GM12878 (cell line): ENCODE results near the gene VPS25. TPM values are rescaled to one million over a fixed set of nuclear protein-coding genes. Genes with fewer than 3 reads are reported as not detected.

ENCODE experiments used
- CREM ChIP-seq: IDR thresholded peaks from 2 replicates; pipeline ENCODE4 v1.6.1; 2014; ENCODE audit warnings: antibody characterized with exemption, low read depth
- DPF2 ChIP-seq: fragments of 450-650 bp; IDR thresholded peaks from 2 replicates; pipeline ENCODE4 v1.6.1; 2017; ENCODE audit warnings: mild to moderate bottlenecking
- FOXM1 ChIP-seq: IDR thresholded peaks from 2 replicates; pipeline ENCODE4 v1.6.1; 2012; ENCODE audit warnings: low read depth, mild to moderate bottlenecking, inconsistent platforms, low read length, moderate library complexity
- PAX8 ChIP-seq: fragments of 450-650 bp; IDR thresholded peaks from 2 replicates; pipeline ENCODE4 v1.6.1; 2017; ENCODE audit warnings: mild to moderate bottlenecking, moderate library complexity
- STAT3 ChIP-seq: IDR thresholded peaks from 2 replicates; pipeline ENCODE4 v1.6.1; 2011; ENCODE audit warnings: low read depth, low read length, improper control_type of control experiment
- polyA plus RNA-seq, 11 experiments: library from polyadenylated mRNA; depleted of rRNA in 4 of 11; unstranded in 6 of 11; stranded (reverse) in 5 of 11; fragments of >200 nt; fragmentation: Nextera tagmentation in 4 of 11; fragmentation: Illumina TruSeq in 1 of 11; extraction: Ambion mirVana in 4 of 11; extraction: Trizol in 1 of 11; gene quantifications; 1 replicate in 1 of 11; 2 replicates in 10 of 11; pipeline versions ENCODE4 v1.2.1 to v1.2.3, GENCODE V29; 2011 to 2016; ENCODE audit warnings: inconsistent platforms in 2 of 11, missing spikeins in 2 of 11, low read depth in 1 of 11
- total RNA-seq, 4 experiments: library from RNA; depleted of rRNA in 3 of 4; stranded (reverse); fragments of >200 nt in 3 of 4; fragmentation: Illumina TruSeq in 1 of 4; extraction: Trizol in 1 of 4; gene quantifications; 2 replicates each; pipeline versions ENCODE4 v1.2.1 to v1.2.3, GENCODE V29; 2013 to 2021
- TF ChIP-seq, protein P1 (sequence below): fragments of 450-650 bp; conservative IDR thresholded peaks from 2 replicates; pipeline ENCODE4 v1.6.1; 2017; ENCODE audit warnings: mild to moderate bottlenecking, moderate library complexity
- TF ChIP-seq, protein P2 (sequence below): fragments of 450-650 bp; IDR thresholded peaks from 2 replicates; pipeline ENCODE4 v1.6.1; 2016; ENCODE audit warnings: mild to moderate bottlenecking
- TF ChIP-seq, protein P3 (sequence below): fragments of 450-650 bp; IDR thresholded peaks from 2 replicates; pipeline ENCODE4 v1.6.1; 2018; ENCODE audit warnings: borderline replicate concordance, mild to moderate bottlenecking; ENCODE audit not compliant: partially characterized antibody
- TF ChIP-seq, protein P4 (sequence below): IDR thresholded peaks from 2 replicates; pipeline ENCODE4 v1.6.1; 2012; ENCODE audit warnings: low read depth, low read length, improper control_type of control experiment

VPS25 gene
- total and polyA plus RNA-seq, 10 of the 15 experiments (the other 5 are each of a cell fraction or from before 2014, with no cell fraction given) = 92.7 to 185 (median 136) TPM

DNA sequence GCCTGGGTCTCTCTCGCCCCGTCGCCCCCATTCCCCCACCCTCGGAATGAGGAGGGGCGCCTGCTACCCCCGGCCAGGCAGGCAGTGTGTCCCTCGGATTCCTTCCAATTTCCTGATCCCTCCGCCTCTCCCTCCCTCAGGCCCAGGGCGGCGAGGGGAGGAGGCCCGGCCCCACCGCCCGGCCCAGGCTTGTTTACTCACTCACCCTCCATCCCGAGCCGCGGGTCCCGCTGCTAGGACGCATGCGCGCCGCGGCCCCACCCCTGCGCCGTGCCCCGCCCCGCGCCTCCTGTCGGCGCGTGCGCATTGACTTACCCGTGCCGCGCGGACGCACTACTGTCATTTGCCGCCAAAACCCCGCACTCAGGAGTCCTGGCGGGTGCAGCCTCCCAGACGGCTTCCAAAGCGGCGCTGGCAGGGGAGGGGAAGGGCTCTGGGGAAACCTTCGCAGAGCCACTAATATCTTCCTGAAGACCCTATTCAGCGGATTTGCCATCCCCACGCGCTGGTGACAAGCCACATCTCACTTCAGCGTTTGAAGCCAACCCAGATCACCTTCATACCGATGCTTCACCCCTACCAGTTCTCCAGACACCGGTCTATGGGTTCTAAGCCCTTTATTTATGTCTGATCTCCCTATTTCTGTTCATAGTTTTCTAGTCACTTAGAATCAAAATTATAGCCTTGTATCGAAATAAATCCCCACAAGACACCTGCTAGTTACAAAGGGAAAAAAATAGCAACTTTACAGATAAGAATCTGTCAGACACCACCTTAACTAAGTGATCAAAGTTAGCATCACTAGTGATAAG lies 28.2 kb upstream of the VPS25 start, which contains the start of gene EZH1 (continued):
- TF ChIP-seq, protein P1, sequence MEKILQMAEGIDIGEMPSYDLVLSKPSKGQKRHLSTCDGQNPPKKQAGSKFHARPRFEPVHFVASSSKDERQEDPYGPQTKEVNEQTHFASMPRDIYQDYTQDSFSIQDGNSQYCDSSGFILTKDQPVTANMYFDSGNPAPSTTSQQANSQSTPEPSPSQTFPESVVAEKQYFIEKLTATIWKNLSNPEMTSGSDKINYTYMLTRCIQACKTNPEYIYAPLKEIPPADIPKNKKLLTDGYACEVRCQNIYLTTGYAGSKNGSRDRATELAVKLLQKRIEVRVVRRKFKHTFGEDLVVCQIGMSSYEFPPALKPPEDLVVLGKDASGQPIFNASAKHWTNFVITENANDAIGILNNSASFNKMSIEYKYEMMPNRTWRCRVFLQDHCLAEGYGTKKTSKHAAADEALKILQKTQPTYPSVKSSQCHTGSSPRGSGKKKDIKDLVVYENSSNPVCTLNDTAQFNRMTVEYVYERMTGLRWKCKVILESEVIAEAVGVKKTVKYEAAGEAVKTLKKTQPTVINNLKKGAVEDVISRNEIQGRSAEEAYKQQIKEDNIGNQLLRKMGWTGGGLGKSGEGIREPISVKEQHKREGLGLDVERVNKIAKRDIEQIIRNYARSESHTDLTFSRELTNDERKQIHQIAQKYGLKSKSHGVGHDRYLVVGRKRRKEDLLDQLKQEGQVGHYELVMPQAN = no peak
- TF ChIP-seq PAX8 (no peak), STAT3 (no peak), FOXM1 (no peak), DPF2 (no peak), CREM (no peak)
- TF ChIP-seq, protein P2, sequence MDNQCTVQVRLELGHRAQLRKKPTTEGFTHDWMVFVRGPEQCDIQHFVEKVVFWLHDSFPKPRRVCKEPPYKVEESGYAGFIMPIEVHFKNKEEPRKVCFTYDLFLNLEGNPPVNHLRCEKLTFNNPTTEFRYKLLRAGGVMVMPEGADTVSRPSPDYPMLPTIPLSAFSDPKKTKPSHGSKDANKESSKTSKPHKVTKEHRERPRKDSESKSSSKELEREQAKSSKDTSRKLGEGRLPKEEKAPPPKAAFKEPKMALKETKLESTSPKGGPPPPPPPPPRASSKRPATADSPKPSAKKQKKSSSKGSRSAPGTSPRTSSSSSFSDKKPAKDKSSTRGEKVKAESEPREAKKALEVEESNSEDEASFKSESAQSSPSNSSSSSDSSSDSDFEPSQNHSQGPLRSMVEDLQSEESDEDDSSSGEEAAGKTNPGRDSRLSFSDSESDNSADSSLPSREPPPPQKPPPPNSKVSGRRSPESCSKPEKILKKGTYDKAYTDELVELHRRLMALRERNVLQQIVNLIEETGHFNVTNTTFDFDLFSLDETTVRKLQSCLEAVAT = peak; percentile 97
- TF ChIP-seq, protein P3, sequence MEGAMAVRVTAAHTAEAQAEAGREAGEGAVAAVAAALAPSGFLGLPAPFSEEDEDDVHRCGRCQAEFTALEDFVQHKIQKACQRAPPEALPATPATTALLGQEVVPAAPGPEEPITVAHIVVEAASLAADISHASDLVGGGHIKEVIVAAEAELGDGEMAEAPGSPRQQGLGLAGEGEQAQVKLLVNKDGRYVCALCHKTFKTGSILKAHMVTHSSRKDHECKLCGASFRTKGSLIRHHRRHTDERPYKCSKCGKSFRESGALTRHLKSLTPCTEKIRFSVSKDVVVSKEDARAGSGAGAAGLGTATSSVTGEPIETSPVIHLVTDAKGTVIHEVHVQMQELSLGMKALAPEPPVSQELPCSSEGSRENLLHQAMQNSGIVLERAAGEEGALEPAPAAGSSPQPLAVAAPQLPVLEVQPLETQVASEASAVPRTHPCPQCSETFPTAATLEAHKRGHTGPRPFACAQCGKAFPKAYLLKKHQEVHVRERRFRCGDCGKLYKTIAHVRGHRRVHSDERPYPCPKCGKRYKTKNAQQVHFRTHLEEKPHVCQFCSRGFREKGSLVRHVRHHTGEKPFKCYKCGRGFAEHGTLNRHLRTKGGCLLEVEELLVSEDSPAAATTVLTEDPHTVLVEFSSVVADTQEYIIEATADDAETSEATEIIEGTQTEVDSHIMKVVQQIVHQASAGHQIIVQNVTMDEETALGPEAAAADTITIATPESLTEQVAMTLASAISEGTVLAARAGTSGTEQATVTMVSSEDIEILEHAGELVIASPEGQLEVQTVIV = no peak
- TF ChIP-seq, protein P4, sequence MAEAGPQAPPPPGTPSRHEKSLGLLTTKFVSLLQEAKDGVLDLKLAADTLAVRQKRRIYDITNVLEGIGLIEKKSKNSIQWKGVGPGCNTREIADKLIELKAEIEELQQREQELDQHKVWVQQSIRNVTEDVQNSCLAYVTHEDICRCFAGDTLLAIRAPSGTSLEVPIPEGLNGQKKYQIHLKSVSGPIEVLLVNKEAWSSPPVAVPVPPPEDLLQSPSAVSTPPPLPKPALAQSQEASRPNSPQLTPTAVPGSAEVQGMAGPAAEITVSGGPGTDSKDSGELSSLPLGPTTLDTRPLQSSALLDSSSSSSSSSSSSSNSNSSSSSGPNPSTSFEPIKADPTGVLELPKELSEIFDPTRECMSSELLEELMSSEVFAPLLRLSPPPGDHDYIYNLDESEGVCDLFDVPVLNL = 0 out of 2 replicates have a peak, but pooled peaks have one; percentile 29
- TF ChIP-seq, all 136 proteins: peak for 16
